Esophagus (tissue), 2 donors: ENCODE data around the gene EPHA2. TPM values are rescaled to one million over a fixed set of nuclear protein-coding genes. Genes with fewer than 3 reads are reported as not detected.

Source experiments
- H3K27ac ChIP-seq, 2 donors: one replicate each; pipeline ENCODE4 v1.5.1; 2013; ENCODE audit warnings: low read depth in 2 of 2, mild to moderate bottlenecking in 2 of 2, inconsistent platforms in 1 of 2, low read length in 1 of 2, moderate library complexity in 1 of 2
- H3K27me3 ChIP-seq, 2 donors: one replicate each; pipeline ENCODE4 v1.6.1; 2013; ENCODE audit warnings: low read length in 2 of 2, control low read depth in 1 of 2, mild to moderate bottlenecking in 1 of 2; ENCODE audit not compliant: insufficient read depth in 2 of 2, control insufficient read depth in 1 of 2
- H3K36me3 ChIP-seq, 2 donors: one replicate each; pipeline ENCODE4 v1.6.1; 2013; ENCODE audit warnings: low read length in 1 of 2; ENCODE audit not compliant: control insufficient read depth in 2 of 2, insufficient read depth in 2 of 2
- H3K4me1 ChIP-seq, 2 donors: one replicate each; pipeline ENCODE4 v1.6.1; 2013; ENCODE audit warnings: low read length in 1 of 2; ENCODE audit not compliant: control insufficient read depth in 2 of 2, insufficient read depth in 2 of 2
- H3K4me3 ChIP-seq, 2 donors: one replicate each; pipeline ENCODE4 v1.5.1; 2013; ENCODE audit warnings: low read length in 2 of 2, mild to moderate bottlenecking in 2 of 2, low read depth in 1 of 2, moderate library complexity in 1 of 2
- H3K9me3 ChIP-seq, 2 donors: one replicate each; pipeline ENCODE4 v1.6.1; 2013; ENCODE audit warnings: mild to moderate bottlenecking in 2 of 2, low read depth in 1 of 2, low read length in 1 of 2, moderate library complexity in 1 of 2; ENCODE audit not compliant: control insufficient read depth in 2 of 2, insufficient read depth in 1 of 2
- WGBS, 2 donors: extraction: QIAGEN DNeasy Blood & Tissue Kit; methylation state at CpG; one replicate each; pipeline ENCODE4 v1.1.7; 2013; 5-methylcytosine and 5-hydroxymethylcytosine counted together
- polyA plus RNA-seq, 2 donors: library from polyadenylated mRNA; stranded (reverse); fragments of 200-250 nt; gene quantifications; one replicate each; pipeline ENCODE4 v1.2.3, GENCODE V29; 2013
- donor health status: healthy with polysubstance abuse.
- donor health status: Bipolar disorder and iron deficiency.

EPHA2 gene
- polyA plus RNA-seq, 2 donors: 111 to 133 TPM

DNA sequence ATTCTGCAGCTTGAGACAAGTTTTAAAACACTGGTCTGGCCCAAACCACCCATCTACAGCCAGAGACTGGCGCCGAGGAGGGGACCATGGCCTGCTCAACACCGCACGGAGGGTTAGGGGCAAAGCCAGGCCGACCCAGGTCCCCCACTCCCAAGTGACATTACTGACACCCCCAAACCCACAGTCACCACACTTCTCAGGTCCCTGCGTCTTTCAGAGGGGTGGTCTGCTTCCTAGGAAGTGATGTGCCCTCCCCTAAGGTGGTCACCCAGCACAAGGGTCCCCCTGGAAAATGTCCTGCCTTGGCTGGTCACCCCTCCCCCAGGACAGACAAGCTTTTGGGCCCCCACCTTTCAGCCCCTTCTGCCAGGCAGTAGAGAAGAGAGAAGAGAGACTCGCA, 20.8 kb upstream of the EPHA2 start:
- Histone ChIP-seq H3K27me3 (no peaks in the 10 kb centered on the region), H3K9me3 (no peaks in the 10 kb centered on the region), H3K36me3 (no peaks in the 10 kb centered on the region), H3K27ac (peak overlapping the region; percentile 80 to 86), H3K4me1 (peaks cover 21 to 43% of the 10 kb centered on the region in 2 donors), H3K4me3 (no peak overlapping the region)
- WGBS, 2 donors: 74 to 79% methylated on average over 7 of the region's 7 CpGs

GRCh38 chr1:16175610-16176553, 20.0 kb upstream of the EPHA2 start:
- WGBS, 2 donors: 14 to 26% methylated on average over 24 of the region's 24 CpGs
- H3K36me3 ChIP-seq: no peaks in the 10 kb centered on the region
- no peak overlapping the region for H3K4me3 ChIP-seq
- no peaks in the 10 kb centered on the region for H3K27me3 ChIP-seq
- H3K27ac ChIP-seq: peak overlapping the region; percentile 90 to 97
- no peaks in the 10 kb centered on the region for H3K9me3 ChIP-seq
- H3K4me1 ChIP-seq: peaks cover 19 to 46% of the 10 kb centered on the region in 2 donors

- 56 to 64% methylated on average over 22 of the region's 22 CpGs for WGBS, 2 donors
- no peaks in the 10 kb centered on the region for H3K9me3 ChIP-seq
- H3K27ac ChIP-seq: peak overlapping the region; percentile 90 to 97
- no peaks in the 10 kb centered on the region for H3K27me3 ChIP-seq
- no peaks in the 10 kb centered on the region for H3K36me3 ChIP-seq
- H3K4me1 ChIP-seq: peaks cover 19 to 43% of the 10 kb centered on the region in 2 donors
- H3K4me3 ChIP-seq: no peak overlapping the region
Observed at GRCh38 chr1:16174886-16175598, 19.2 kb upstream of the EPHA2 start.

DNA sequence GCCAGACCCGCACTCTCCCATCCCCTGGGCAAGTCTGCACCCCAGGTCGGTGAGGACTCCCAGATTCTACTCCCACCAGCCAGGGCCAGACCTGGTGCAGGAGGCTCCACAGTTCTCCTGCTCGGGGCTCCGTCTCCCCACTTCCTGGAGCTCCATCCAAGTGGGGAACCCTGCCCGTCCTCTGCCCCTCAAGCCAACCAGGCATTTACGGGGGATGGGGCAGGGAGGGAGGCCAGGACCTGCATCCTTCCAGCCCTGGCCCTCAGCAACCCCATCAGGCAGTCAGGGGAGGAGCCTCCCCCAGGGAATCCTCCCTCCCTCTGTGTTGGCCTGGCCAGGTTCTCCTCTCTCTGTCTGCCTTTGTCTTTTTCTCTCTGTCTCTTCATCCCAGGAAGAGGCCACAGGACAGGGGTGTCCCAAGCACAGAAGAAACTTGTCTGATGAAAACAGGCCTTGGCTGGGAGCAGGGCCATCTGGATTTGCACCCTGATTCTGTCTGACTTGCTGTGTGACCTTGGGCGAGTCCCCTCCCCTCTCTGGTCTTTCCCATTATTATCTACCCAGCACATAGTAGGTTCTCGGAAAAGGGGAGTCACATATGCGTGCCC, 18.5 kb upstream of the EPHA2 start:
- Histone ChIP-seq H3K27me3 (no peaks in the 10 kb centered on the region), H3K27ac (peak overlapping the region; percentile 90 to 97), H3K4me1 (peaks cover 19 to 43% of the 10 kb centered on the region in 2 donors), H3K9me3 (no peaks in the 10 kb centered on the region), H3K36me3 (no peaks in the 10 kb centered on the region), H3K4me3 (no peak overlapping the region)
- WGBS, 2 donors: 71 to 72% methylated on average over 9 of the region's 9 CpGs

DNA sequence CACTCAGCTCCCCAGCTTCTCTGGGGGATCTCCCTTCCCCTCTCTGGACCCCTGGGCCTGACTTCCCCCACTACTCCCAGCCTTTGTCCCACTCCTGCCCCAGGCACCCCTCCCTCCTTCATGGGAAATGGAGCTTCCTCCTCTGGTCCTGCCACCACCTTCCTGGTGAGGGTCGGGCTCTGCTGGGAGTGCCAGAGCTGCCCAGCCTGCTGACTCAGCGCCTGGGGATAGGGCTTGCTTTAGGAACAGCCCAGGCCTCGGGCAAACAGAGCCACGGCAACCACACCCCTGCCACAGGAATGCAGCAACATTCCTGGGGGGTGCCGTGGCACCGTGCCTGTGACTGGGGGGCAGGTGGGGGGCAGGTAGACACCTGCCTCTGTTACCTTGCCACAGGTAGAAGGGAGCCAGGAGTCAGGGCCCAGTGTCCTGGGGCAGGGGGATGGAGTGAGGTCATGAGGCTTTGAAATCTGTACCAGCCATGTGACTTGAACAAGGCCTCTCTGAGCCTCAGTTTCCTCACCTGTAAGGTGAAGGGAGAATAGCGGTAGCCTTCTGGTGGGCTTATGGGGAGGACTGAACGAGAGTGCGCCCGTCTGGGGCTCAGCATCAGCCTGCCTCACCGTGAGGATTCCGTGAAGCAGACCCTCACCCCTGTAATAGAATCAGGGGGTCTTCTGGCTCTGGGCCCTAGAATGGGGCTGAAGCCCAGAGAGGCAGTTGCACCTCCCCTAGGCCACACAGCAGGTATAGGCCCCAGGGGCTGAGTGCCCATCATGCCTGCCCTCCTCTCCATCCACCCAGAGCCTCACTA, 17.8 kb upstream of the EPHA2 start:
- H3K27ac ChIP-seq: peak overlapping the region; percentile 90 to 97
- peak overlapping the region in 1 of 2 donors; percentile 0 for H3K4me3 ChIP-seq
- H3K36me3 ChIP-seq: no peaks in the 10 kb centered on the region
- 51 to 58% methylated on average over 12 of the region's 12 CpGs for WGBS, 2 donors
- peaks cover 19 to 43% of the 10 kb centered on the region in 2 donors for H3K4me1 ChIP-seq
- no peaks in the 10 kb centered on the region for H3K27me3 ChIP-seq
- no peaks in the 10 kb centered on the region for H3K9me3 ChIP-seq

GRCh38 chr1:16172964-16173446, 17.1 kb upstream of the EPHA2 start:
- H3K4me3 ChIP-seq: peak overlapping the region in 1 of 2 donors; percentile 0
- no peaks in the 10 kb centered on the region for H3K27me3 ChIP-seq
- no peaks in the 10 kb centered on the region for H3K9me3 ChIP-seq
- 62 to 63% methylated on average over 14 of the region's 14 CpGs for WGBS, 2 donors
- peaks cover 20 to 43% of the 10 kb centered on the region in 2 donors for H3K4me1 ChIP-seq
- no peaks in the 10 kb centered on the region for H3K36me3 ChIP-seq
- H3K27ac ChIP-seq: peak overlapping the region; percentile 90 to 97

- H3K4me3 ChIP-seq: peak overlapping the region in 1 of 2 donors; percentile 15
- no peaks in the 10 kb centered on the region for H3K27me3 ChIP-seq
- H3K27ac ChIP-seq: peak overlapping the region; percentile 66 to 97
- peaks cover 17 to 38% of the 10 kb centered on the region in 2 donors for H3K4me1 ChIP-seq
- no peaks in the 10 kb centered on the region for H3K9me3 ChIP-seq
- H3K36me3 ChIP-seq: no peaks in the 10 kb centered on the region
- whole genome bisulfite sequencing, 2 donors: 80 to 89% methylated on average over 15 of the region's 15 CpGs
Observed at GRCh38 chr1:16172218-16172830, 16.5 kb upstream of the EPHA2 start.

DNA sequence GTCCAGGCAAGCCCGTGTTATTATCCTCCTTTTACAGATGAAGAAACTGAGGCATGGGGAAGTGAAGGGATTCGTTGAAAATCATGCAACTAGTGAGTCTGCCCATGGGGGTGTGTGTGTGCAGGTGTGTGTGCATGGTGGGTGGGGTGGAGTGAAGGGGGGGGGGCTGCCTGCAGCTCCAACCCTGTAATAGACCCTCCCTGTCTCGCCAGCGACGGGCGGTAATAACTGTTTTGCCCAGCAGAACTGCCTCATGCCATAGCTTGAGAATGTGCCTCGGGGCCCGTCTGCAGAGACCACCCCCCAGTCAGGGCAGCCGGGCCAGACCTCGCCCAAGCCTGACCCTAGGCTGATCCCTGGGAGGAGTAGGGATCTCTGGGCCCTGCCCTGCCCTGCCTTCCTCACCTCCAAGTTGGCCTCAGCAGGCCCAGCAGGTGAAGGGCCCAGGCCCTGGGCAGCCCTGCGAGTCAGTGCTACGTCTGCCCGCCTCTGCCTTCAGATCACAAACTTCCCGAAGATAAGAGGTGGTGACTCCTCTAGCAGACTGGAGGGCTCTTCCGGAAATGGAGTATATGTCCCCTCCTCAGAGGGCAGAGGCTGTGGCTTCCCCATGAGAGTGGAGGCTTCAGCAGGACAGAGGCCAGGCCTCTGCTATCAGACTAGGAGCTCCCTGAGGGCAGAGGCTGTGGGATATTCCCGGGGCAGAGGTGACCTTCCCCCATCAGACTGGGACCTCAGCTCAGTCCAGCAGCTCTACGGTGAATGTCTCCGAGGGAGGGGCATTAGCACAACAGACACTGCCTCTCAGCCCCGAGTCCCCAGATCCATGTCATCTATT, 15.7 kb upstream of the EPHA2 start:
- Histone ChIP-seq H3K27me3 (no peaks in the 10 kb centered on the region), H3K36me3 (no peaks in the 10 kb centered on the region), H3K4me3 (no peak overlapping the region), H3K27ac (peak overlapping the region; percentile 66 to 84), H3K4me1 (peaks cover 16 to 32% of the 10 kb centered on the region in 2 donors), H3K9me3 (no peaks in the 10 kb centered on the region)
- 75 to 80% methylated on average over 19 of the region's 19 CpGs for WGBS, 2 donors
